ENCODE measurements around the gene LYRM7.
"Not testable (repeated sequence)": the region's sequence is repeated elsewhere in the genome, so short reads cannot be mapped to it uniquely, and the experiment has no call there.

The LYRM7 gene

DNA sequence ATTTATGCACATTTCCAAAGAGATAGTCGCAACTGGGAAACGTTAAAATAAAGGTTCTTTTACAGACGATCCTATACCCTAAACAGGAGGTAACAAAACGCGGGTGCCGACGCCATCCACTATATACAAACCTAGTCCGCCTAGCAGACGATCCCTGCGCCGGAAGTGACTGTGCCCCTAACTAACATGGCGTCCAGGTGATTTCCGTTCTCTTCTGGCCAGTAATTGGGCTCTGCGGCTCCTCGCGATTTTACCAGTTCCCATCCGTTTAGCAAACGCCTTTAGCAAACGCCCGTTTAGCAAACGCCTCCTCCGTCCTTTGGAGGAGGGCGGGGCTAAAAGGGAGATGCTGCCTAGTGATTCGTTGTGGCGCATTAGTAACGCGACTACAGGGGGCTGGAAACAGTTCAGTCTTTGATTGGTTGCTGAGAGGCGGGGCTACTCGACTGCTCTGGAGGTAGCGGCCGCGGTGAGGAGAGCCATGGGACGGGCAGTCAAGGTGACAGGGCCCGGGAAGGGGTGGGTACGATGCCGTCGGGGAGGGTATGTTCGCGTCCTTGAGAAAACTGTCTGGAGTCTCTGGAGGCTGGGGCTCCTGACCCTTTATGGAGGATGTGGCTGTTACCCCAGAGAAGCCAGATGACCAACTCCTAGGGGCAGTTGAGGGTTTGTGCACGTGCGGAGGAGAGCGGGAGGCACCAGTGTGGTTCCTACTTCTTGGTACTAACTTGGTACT, at the start of gene LYRM7:
Gene LYRM7 (plus strand): TSS at position 405 of the 736 bp plus-strand sequence. CDS start 77 bp downstream, at position 482.
- DNase-seq (ENCODE audit: low spot score) = peak; percentile 93

DNA sequence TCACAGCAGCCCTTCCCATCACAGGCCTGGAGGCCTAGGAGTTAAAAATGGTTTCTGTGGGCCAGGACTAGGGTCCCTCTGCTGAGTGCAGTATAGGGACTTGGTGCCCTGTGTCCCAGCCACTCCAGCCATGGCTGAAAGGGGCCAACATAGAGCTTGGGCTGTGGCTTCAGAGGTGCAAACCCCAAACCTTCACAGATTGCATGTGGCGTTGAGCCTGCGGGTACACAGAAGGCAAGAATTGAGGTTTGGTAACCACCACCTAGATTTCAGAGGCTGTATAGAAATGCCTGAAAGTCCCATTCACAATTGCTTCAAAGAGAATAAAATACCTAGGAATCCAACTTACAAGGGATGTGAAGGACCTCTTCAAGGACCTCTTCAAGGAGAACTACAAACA, 43.5 kb upstream of the LYRM7 start:
- DNase-seq (ENCODE audit: low spot score) = not testable (repeated sequence)

DNA sequence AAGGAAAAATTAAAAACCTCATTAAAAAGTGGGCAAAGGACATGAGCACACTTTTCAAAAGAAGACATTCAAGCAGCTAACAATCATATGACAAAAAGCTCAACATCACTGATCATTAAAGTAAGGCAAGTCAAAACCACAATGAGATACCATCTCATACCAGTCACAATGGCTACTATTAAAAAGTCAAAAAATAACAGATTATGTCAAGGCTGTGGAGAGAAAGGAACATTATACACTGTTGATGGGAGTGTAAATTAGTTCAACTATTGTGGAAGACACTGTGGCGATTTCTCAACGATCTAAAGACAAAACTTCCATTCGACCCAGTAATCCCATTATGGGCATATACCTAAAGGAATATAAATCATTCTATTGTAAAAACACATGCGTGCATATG, 41.4 kb upstream of the LYRM7 start:
- no peak for DNase-seq (ENCODE audit: low spot score)

DNA sequence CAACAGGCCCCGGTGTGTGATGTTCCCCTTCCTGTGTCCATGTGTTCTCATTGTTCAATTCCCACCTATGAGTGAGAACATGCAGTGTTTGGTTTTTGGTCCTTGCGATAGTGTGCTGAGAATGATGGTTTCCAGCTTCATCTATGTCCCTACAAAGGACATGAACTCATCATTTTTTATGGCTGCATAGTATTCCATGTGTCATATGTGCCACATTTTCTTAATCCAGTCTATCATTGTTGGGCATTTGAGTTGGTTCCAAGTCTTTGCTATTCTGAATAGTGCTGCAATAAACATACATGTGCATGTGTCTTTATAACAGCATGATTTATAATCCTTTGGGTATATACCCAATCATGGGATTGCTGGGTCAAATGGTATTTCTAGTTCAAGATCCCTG, 37.7 kb upstream of the LYRM7 start:
- not testable (repeated sequence) for DNase-seq (ENCODE audit: low spot score)

DNA sequence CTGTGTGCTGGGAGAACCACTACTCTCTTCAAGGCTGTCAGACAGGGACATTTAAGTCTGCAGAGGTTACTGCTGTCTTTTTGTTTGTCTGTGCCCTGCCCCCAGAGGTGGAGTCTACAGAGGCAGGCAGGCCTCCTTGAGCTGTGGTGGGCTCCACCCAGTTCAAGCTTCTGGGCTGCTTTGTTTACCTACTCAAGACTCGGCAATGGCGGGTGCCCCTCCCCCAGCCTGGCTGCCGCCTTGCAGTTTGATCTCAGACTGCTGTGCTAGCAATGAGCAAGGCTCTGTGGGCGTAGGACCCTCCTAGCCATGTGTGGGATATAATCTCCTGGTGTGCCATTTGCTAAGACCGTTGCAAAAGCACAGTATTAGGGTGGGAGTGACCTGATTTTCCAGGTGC, 32.3 kb upstream of the LYRM7 start:
- DNase-seq (ENCODE audit: low spot score) = not testable (repeated sequence)

DNA sequence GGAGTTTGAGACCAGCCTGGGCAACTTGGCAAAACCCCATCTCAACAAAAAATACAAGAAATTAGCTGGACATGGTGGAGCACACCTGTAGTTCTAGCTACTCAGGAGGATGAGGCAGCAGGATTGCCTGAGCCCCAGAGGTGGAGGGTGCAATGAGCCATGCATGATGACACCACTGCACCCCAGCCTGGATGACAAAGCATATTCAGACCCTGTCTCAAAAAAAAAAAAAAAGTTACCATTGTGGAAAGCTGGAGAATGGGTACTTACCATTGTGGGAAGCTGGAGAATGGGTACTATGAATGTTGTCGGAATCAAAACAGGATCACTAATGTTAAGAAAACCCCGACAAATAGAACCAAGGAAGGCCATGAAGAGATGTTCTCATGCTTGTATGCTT, 31.4 kb upstream of the LYRM7 start:
- no peak for DNase-seq (ENCODE audit: low spot score)

DNA sequence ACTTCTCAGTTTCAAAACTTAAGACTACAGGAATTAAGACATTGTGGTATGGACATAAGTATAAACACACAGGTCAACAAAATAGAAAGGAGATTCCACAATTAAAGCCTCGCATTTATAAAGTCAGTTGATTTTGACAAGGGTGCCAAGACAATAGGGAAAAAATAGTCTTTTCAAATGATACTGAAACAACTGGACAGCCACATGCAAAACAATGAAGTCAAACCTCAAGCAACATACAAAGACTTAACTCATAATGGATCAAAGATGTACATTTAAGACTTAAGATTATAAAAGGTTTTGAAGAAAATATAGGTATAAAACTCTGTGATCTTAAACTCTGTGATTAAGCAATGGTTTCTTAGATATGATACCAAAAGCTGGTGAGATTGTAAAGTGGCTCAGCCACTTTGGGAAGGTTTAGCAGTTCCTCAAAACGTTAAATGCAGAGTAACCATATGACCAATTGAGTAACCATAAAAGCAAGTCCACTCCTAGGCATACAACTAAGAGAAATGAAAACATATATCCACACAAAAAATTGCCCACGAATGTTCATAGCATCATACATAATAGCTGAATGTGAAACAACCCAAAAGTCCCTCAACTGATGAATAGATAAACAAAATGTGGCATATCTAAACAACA, 27.6 kb upstream of the LYRM7 start:
- no peak for DNase-seq (ENCODE audit: low spot score)

DNA sequence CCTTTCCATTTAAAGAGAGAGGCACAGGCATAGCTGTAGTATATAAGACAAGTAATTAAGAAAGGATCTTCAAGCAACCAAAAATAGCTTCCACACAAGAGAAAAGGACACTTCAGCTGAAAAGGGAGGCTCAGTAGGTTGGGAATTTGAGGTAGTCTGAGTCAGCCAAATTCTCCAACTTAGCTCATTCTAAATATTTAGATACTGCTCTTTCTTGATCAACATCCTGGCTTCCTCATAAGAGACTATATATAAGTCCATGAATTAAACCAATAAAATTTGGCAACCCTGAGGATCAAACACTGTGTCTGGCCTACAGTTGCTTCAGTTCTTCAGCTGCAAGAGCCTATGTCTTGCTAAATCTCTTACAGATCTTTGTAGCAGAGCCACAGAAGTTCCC, 23.5 kb upstream of the LYRM7 start:
- no peak for DNase-seq (ENCODE audit: low spot score)

DNA sequence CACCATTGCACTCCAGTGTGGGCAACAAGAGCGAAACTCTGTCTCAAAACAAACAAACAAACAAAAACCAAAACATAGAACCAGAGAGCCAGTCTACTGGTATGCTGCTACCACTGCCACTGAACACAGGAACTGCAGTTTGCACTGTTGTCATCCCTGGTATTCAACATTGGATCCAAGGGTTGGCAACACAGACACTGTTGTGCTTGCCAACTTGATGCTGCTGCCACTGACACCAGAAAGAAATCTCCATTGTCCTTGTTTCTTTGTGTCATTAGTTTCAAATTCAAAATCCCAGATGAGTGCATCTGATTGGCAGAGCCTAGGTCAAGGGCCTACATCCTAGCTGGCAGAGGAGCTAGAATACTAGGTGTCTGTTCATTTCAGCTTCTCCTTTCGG, 21.9 kb upstream of the LYRM7 start:
- DNase-seq (ENCODE audit: low spot score) = no peak

DNA sequence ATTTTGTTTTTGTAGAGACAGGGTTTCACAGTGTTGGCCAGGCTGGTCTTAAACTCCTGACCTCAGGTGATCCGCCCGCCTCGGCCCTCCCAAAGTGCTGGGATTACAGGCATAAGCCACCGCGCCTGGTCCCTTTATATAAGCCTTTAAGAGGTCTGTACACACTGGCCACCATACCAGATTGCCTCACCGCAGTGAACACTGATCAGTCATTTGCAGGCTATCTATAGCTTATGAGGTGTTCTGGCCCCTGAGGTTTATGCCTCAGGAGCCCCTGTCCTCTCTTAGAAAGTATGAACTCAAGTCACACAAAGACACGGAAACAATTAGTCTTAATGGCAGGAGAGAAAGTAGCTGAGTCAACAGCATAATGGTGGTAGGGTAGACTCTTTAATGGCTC, 20.3 kb upstream of the LYRM7 start:
- no peak for DNase-seq (ENCODE audit: low spot score)

DNA sequence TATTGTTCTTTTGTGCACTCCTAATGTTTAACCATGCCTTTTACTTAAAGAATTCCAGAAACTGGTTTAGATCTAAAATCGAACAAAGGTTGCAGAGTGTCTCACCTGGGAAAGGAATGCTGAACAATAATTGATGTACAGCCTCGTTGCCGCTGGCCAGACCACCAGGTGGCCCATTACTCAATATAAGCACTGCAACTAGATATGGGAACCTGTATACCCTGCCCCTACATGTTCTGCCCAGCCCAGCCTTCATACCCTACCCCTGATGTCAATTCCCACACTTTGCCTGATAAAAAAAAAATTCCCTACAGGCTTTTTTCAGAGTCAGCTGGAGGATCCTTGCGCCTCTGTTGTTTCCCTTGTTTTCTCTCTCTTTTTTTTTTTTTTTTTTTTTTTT, 19.5 kb upstream of the LYRM7 start:
- no peak for DNase-seq (ENCODE audit: low spot score)

DNA sequence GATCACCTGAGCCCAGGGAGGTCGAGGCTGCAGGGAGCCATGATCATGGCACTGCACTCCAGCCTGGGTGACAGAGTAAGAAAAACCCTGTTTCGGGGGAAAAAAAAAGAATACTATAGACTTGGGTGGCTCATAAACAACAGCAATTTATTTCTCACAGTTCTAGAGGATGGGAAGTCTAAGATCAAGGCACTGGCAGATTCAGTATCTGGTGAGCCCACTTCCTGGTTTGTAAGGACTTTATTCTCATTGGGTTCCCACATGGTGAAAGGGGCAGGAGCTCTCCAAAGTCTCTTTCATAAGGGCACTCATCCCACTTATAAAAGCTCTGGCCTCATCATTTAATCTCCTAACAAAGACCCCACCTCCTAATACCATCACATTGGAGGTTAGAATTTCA, 14.4 kb upstream of the LYRM7 start:
- no peak for DNase-seq (ENCODE audit: low spot score)

DNA sequence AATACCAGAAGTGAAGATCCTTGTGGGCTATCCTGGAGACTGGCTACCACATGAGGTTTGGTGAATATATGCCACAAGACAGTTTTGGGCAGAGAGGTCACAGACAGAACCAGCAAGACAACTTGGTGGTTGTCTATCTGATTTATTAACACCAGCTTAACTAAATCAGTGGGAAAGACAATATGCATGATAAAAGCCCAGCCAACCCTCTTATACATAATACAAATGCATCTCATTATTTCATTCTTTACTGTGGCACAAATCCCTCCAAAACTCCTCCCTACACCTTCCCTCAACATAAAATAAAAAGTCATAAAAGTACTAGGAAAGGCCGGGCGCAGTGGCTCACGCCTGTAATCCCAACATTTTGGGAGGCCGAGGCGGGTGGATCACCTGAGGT, 13.8 kb upstream of the LYRM7 start:
- no peak for DNase-seq (ENCODE audit: low spot score)

DNA sequence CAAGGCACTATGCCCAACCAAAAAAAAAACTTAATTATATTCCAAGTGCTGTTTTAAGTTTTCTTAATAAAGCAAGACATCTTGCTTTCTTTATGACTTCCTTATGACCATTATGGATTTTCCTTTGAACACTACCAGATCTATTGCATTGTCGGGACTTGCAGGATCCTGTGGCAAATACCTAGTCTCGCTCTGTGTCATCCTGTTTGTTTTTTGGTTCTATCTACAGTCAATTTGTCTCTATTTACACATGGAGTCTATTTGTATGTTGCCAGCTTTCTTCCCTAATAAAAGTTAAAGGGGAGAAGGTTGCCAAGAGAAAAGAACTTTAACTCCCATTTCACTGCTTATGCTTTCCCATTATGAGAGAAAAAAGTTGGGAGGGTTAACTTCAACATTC, 10.6 kb upstream of the LYRM7 start:
- DNase-seq (ENCODE audit: low spot score) = no peak

DNA sequence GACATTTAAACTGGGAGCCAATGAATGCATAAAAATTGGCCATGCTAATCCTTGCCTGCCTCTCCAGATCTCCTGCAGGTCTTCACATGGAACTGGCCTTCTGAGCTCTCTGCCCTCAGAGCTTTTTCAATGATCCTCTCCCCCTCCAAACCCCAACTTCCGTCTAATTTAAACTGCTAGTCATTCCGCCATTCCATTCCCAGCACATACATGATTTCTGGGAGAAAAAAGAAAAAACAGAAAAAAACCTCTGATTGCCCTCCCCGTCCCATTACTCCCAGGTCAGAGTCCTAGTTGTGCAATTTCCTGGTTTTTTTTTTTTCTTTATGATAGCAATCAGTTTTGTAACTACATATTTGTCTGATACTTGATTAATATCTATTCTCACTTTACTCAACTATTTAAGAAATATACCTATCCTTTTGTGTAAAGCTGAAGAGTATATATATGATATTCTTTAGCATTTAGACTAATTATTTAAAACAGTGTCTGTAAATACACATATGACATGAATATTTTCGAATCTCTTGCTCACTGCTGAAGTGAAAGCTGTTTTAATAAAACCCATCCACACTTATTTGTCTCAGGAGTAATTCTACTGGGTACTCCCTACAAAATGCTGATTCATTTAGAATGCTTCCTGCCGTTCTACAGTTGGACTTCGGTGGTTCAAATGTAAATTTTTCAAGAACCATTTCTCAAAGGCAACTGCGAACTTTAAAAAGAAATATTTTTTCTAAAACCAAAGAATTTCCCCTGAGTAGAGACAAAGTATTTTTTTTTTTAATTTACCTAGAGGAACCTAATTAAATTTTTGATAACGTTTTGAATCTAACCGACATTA, 7.2 kb upstream of the LYRM7 start:
- no peak for DNase-seq (ENCODE audit: low spot score)

DNA sequence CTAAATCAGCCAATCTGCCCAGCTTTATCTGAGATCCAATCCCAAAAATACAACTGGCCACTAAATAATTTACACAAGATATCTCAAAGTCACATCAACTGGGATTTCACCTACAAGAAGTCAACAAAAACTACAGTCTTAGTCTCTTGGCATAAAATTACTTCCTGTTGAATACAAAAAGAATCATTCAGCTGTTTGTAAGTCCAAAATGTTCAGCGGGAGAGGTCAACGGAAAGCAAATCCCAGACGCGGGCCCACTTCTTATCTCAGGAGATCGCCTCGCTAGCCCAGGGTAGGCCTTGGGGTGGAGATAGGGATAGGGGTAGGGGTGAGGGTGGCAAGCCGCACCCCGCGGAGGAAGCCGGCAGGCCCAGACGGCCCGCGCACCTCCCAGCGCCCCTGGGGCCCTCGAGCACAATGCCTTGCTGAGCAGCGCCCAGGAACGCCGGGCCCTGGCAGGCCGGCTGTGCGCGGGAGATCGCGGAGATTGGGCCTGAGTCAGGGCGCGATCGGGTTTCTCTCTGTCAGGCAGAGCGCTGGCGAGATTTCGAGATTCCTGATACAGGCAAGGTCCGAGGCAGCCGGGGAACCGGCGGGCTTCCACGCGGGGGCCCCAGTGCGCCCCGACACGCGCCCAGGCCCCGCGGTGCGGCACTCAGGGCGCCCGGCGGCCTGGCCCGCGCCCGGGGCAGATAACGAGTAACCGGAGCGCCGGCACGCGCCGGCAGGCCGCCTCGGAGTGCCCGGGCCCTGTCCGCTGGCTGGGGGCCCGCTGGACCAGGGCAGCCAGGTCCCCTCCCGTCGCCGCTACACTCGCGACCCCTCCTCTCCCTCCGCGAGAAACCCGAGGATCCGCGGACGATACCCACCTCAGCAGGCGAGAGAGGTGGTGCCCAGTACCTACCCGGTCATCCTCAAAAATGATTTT, 6.3 kb upstream of the LYRM7 start:
- peak; percentile 86 for DNase-seq (ENCODE audit: low spot score)

DNA sequence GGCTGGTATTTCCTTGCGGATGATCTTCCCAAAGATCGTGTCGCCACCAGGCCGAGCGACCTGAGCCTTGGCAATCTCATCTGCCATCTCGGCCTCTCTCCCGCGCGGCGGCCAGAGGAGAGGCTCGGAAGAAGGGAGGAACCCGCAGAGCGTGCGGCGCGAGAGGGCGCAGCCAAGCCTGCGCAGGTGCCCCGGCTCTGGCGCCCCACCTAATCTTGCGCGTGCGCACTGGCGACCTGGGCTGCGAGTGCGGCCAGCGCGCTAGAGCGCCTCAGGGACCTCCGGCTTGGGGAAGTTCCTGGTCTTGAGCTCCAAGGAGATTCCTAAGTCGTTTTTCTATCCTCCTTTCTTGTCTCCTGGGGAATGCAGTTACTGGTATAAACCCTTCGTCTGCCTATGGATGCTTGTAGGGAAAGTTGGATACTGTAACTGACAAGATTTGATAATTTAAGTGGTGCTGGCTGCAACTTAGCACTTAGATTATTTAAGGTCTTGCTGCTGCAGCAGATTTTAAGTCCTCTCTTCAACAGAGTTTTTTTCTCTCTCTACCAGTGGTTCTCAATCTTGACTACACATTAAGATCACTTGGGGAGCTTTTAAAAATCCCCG, 5.5 kb upstream of the LYRM7 start, which contains the start of gene HINT1:
Gene HINT1 (minus strand): TSS at position 138 of the 609 bp plus-strand sequence. CDS start 51 bp downstream, at position 87.
- peak; percentile 90 for DNase-seq (ENCODE audit: low spot score)

DNA sequence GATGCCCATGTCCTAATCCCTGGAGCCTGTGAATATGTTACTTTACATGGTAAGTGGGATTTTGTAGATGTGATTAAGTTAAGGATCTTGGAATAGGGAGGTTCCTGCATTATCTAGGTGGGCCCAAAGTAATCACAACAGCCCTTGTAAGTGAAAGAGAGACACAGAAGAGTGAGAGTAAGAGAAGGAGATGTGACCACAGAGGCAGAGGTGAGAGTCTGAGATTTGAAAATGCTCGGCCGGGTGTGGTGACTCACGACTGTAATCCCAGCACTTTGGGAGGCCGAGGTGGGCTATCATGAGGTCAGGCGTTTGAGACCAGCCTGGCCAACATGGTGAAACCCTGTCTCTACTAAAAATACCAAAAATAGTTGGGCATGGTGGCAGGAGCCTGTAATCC, 3.1 kb upstream of the LYRM7 start:
- DNase-seq (ENCODE audit: low spot score) = no peak

DNA sequence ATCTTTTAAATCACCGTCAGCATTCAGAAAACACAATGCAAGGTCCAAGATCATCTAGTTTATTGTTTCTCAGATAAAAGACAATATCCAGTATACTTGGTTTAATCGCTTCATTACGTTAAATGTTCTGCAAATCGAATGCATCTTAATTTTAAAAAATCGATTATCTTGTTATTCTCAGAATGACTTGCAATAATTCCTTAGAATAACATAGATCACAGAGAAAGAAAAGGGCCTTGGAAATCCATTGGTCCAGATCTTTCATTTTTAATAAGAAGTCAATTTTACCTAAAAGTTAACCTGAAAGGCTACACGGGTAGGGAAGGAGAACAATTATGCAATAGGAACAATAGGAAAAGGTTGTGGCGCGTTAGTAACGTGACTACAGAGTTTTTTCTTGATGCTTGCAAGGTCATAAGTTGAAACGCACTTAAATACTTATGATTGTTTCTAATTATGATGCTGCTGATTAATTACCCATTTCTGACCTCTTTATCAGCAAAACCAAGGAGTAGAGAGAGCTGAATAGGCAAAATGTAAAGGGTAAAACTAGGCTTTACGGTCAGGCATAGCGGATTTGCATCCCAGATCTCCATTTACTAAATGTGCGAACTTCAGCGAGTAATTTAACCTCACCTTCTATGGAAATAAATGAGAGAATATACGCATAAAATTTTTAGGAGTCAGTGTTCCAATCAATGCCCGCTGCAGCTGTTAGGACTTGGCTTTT, 769 bp upstream of the LYRM7 start:
- no peak for DNase-seq (ENCODE audit: low spot score)

DNA sequence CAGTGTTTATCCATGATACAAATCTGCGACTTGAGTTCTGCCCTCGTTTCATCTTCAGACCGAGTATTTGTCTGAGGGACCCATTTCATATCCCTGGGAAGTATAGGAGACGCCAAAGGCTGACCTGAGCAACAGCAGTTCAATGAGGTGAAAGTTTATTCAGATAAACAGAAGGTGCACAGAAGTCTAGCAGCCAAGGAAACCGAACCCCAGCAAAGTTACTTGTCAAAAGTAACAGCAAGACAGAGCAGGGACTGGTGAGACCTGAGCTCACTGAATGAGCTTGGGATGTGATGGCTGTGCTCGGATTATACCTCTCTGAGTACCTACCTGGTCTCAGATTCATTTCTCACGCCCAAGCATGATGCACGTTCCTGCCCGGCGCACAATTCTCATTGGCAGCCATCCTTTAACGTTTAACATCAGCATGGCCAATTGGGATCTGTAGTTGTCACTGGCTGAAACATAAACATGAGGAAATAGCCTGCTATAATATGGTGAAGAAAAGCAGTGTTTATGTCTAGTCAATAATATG, 599 bp downstream of the LYRM7 start:
- no peak for DNase-seq (ENCODE audit: low spot score)

Measured in left forelimb (tissue), 1 donor.